SIG-M5 treated with dmso at 0.1 percent for 504 hours (cell line): ENCODE measurements around the gene CD46.

Experiments used
- DNase-seq: peaks from one replicate; lab custom pipeline; 2025; ENCODE audit not compliant: unreplicated experiment; lab: John Stamatoyannopoulos, UW

Gene CD46

DNA sequence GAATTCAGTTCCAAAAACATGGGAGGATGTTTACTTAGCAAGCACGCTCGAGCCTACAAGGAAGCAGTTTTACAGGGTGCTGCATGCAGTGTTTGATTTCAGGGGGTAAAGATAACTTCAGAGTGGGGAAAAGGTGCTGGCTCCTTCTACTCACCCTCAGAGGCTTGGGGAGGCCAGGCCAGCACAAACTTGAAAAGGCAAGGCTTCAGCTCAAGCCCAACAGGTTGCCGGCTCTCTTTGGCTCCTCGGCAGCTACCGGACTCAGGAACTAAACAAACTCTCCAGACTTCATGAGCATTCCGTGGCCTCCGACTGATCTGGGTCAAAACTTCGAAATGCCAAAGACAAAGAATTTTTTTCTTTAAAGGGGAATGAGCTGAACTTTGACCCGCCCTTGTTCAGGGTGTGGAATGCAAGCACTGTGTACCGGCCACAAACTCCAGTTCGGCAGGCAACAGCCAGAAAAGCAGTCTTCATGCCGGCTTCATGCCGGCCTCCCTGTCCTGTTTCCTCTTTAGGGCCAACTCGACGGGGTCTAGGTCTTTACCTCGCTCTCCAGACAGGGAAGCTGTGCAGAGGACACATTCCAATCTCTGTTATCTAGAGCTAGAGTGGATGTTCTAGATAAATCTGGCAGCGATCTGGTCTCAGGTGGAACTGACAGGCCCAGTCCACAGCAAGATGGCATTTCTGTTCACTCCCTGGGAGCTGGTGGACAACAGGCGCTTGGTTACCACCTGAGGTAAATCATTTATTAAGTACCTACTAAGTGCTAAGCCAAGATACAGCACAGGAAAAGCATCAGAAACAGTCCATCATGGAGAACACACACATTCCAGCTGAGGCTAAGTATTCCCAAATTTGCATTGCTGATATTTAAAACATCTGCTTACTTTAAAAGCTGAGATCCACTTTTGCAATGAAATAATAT lies 75.0 kb downstream of the CD46 start:
- DNase-seq: no peak

DNA sequence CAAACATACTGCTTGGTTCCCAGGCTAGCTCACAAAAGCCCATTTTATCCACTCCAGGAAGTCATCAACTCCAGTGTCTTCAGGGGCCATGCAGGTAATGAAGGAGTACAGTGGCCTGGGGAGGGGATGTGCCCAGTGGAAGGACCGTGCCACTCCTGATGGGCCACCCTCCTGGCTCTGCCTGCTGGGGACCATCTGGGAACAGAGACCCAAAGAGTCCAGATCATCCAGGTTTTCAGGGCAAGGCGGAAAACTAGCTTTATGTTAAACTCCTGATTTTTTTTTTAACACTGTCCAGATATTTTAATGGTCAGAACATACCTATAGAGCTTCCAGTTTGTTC lies 75.6 kb downstream of the CD46 start:
- no peak for DNase-seq

DNA sequence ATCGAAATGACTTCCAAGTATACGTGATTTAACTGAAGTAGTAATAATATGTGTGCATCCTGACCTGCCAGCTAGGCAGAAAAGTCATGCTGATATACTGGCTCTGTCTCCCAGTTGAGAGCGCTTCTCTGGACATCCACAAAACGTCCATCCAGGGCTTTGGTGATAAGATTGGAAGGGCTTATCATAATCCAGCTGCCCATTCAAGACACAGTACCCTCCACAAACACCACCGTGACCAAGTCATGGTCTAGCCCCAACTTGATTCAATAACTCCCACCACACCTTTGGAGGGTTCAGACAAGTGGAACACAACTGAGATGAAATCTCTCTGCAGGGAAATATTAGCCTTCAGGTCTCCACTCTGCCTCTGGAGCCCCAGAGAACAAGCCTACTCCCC lies 76.2 kb downstream of the CD46 start:
- no peak for DNase-seq

DNA sequence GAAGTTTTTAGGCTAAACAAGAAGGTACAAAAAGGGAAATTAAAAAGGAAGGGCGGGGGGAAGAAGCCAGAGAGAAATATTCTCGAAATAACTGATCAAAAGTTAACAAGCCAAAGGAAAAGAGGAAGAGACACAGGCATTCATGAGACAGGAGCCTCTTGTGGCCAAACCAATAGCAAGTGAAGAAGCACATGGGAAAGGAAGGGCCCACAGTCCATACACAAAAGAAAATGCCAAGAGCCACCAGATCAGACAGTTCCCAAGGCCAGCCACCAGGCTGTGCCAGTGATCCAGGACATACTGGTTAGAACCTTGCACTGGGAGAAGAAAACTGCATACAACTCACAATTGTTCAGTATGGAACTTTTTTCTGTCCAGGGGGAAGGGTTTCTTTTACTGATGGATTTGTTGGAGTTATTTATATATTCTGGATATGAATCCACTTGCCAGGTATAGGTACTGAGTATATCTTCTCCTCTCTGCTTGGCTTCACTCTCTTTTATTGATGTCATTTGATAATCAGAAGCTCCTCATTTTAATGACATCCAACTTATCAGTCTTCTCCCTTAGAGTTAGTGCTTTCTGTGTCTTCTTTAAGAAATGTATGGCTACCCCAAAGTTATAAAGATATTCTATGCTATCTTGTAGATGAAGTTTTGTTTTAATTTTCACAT lies 76.8 kb downstream of the CD46 start:
- DNase-seq: peak; percentile 99

DNA sequence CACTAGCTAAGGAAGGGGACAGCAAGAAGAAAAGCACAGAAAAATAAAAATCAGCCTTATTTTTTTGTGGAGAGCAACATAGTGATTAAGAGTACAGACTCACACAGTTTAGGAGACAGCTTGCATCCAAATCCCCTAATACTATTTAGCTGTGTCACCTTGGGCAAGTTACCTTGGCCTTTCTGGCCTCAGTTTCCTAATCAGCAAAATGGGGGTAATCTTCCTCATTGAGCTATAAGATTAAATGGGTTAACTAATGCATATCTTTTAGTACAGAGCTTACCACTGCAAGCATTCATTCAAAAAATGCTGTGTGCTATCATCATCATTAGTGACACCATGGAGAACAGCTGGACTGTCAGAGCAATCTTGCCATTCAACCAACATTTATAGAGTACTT lies 77.7 kb downstream of the CD46 start:
- DNase-seq: no peak

DNA sequence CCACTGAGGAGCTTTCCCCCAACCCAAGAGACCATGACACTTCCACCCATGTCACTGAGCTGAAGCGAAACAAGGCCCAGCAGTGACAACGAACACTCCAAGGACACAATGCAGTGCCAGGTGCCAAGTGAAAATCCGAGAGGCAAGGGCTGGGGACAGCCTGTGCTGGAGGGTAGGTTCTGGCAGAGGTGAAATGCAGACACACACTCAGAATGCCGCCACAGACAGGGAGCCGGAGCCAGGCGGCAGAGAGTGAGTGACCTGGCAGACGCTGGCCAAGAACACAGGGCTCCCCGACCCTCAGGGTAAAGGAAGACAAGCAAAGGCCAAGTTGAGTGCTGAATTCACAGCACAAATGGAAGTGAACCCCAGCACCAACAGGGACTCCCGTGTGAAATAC lies 78.9 kb downstream of the CD46 start:
- no peak for DNase-seq

DNA sequence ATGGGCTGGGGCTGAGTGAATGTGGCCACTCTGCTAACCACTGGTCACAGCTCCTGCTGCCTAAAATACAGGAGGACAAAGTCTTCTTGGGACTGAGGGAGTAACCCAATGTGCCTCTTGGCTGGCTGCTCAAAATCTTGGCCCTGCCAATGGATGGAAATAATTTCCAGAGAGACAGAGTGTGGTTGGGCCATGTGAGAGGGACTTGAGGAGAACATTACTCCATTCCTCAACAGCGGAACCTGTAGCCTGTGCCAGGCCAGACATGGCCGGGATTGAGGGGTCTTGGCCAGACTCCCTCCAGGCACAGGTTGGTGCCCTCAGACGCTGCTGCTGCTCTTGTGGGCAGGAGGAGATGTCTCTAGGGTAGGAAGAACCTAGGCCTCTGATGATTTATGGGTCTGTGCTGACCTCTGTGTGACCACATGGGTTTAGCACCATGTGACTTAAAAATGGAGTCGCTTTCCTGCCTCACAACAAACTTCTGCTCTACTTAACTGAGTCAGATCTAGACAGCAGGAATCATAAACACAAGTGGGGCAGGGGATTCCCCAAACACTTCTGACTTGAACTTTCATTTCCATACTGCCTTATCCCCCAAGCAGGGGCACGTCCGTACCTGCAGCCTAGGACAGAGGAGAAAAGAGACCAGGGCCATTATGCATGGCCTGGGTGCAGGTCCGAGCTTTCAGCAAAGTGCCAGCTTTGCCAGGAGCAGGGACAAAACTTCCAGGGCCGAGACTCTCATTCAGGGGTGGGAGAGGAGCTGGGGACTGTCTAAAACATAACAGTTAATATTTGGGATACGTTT lies 79.9 kb downstream of the CD46 start:
- DNase-seq: no peak

DNA sequence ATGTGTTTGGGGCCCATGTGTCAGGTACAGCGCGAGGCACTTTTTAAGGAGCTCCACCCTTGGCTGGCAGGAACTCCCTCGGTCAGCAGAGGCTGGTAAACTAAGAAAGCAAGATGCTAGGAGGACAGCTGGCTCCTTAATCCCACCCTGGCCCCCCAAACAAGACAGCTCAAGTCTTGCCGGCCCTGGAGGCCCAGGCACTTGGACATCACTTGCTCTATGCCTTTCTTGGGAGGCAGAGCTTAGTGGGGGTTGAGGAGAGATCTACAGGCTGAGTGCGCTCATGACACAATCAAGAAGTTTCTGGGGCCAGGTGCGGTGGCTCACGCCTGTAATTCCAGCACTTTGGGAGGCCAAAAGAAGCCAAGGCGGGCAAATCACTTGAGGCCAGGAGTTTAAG lies 80.9 kb downstream of the CD46 start:
- no peak for DNase-seq

DNA sequence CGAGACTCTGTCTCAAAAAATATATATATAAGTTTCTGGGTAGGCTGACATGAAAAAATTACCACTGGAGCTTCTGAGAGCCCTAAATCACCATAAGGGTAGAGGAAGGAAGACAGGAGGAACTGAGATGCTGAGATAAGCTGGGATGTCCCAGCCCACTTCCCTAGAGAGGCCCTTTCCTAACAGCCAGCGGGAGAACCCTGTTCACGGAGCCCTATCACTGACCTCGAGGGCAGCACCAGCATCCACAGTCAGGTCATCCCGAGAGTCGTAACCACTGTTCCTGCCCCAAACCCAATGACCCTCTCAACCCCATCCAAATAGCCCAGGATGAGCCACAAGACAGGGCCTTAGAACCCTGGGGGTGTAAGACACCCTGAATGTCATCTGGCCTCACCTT lies 81.5 kb downstream of the CD46 start:
- no peak for DNase-seq

DNA sequence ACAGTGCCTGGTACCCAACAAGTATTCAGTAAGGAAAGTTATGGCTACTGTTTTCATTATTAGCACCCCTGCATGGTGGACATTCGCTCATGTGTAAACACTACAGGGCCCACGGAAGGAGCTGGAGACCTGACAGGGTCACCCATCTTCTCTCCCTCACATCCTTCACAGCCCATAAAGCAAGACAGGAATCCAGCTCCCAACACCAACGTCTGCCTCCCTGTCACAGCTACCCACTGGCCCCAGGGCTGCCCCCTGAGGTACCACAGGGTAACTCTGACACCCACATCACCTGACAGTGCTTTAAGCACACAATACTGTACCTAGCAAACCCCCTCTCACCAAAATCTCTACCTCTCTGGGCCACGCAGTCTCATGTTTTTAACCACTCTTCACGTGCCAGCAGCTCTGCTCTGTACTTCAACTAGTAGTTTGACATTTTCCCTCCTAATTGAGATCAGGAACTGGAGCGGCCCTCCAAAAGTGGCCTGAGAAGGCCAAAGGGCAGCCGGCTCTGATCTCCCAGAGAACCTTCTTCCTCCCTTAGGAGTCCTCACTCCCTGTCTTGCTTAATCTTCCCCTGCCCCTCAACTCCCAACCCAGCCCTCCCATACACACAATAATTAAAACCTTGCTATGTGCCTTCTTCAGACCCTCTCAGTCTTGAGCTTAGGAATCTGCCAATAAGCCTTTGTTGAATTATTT lies 82.3 kb downstream of the CD46 start:
- DNase-seq: no peak

DNA sequence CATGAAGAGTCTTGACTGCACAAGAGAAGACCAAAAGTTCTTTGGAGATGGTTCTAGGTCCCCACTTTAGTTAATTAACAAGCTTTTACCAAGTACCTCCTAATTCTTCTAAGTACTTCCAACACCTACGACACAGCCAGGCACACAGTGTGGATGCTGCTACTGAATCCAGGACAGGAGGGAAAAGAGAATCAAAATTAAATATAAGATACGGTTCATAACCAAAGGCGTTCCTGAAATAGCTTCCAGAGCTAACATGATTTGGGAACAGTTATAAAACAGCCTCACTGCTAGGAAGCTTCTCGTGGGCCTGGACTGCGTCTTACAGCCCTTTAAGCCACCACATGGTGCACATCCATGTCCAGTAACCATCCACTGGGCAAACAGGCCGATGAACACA lies 84.1 kb downstream of the CD46 start:
- no peak for DNase-seq

DNA sequence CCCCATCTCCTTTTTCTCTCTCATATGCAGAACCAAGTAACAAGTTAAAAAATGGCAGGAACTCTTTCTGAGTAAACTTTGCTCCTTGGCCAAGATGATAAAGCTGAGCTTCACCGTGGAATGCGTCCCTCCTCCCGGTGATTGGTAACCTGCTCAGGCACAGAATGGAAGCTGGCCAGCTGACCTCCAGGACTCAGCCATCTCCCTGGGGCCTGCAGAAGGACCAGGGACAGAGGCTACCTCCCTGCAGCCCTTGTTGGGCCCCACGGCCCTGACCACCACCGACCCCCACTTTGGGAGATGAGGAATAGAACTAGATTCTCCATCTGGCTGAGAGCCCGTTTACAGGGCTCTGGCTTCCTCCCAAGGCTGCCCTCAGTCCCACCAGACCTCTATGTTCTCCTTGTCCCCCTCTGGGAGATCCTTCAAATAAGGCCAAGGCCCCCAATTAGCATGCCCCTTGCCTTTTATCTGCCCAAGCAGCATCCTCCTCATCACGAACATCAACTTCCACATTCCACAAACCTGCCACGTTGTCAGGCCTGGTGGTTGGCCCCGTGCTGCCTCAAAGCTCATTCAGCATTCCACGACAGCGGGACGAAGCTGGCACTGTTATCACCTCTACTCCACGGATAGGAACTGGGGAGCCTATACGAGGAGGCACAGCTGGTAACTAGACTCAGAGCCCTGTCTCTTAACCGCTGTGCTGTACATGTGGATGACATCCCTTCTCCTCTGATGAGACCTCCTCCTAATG lies 84.9 kb downstream of the CD46 start:
- no peak for DNase-seq

DNA sequence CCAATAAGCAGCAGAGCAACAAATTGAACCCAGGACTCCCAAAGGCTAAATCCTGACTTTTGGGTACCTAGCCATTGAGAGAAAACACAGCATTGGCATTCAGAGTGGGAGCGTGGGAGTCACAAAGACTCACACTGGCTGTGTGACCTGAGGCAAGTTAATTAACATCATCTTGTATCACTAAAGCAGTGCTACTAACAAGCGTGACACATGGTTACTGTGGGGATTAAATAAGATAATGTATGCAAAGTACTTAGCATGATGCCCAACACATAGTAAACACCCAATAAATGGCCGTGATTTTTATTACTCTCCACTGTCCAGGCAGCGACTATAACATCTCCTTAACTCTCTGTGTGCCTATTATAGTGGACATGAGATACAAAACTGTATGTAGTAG lies 85.8 kb downstream of the CD46 start:
- DNase-seq: no peak

DNA sequence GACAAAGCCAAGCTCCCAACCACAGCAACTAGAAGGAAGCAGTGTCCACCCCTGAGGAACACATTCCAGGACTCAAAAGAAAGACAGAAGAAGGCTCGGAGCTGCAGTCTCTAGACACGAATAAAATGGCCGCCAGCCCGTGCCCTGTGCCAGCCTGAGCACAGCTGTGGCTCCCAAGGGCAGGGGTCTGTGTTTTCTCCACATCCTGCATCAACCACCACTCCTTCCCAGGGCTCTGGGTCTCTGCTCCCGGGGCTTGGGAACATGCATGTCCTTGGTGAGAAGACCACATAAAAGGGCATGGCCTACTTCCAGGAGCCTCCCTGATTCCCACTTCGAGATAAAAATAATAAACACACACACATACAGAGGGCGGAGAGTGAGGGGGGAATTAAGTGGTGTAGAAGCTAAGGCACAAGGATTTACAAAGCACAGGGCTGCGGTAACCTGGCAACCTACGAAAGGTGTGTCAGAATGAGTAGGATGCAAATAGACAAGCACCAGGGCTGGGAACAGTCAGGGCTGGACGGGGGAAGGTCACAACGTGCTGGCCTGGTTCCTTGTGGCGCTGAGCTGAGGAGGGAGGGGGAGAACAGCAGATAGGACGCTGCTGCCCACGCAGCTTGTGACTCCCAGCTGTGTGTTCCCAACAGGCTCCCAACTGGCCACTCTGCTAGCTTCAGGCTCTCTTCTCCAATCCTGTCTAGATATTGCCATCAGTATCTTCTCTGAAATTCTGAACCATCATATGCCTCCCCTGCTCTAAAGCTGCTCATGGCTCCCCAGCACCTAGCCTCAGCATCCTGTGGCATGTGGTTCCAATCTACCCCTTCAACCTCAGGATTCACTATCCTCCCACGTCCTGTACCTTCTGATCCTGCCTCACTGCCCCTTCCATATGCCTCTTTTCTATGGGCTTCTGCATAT lies 86.6 kb downstream of the CD46 start:
- no peak for DNase-seq

DNA sequence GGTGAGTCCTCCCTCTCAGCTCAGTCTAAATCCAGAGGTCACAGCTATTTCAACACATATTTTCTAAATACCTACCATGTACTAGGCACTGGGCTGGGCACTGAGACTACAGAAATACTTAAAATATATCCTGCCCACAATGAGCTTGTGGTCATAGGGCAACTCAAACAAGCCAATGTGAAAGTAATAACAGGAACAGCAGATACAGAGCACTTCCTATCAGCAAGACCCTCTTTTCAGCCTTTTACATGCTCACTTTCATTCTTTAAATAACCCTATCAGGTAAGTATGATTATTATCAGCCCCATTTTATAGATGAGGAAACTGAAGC lies 87.2 kb downstream of the CD46 start:
- peak; percentile 17 for DNase-seq

DNA sequence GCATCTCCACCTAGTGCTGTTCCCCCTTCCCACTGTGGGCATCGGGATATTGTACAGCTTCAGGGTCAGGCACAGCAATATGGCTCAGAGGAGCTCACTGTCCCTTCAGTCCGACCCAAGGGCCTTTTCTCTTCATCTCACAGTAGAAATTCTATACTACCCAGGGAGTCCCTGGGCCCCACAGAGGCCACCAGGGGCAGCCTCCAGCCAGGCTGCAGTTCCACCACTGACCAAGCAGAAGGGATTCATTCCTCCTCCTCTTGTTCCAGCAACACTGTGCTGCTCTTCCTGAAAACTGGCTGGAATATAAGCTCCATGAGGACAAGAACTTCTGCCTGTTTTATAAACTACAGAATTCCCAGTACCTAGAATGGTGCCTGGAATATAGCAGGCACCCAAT lies 88.5 kb downstream of the CD46 start:
- no peak for DNase-seq

DNA sequence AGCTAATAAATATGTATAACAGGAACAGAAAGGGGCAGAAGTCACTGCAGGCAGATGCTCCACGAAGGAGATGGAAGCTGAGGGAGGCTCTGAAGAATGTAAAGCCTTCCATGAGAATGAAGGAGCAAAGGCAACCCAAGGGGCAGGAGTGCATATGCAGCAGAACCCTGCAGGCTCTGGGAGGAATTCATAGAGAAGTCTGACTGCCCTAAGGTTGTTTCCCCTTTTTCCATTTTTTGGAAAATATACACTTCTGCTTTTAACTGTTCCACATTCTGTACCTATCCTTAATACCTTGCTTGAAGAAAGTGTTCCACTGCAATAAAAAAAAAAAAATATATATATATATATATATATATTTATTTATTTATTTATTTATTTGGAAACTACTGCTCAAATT lies 89.4 kb downstream of the CD46 start:
- peak; percentile 20 for DNase-seq

DNA sequence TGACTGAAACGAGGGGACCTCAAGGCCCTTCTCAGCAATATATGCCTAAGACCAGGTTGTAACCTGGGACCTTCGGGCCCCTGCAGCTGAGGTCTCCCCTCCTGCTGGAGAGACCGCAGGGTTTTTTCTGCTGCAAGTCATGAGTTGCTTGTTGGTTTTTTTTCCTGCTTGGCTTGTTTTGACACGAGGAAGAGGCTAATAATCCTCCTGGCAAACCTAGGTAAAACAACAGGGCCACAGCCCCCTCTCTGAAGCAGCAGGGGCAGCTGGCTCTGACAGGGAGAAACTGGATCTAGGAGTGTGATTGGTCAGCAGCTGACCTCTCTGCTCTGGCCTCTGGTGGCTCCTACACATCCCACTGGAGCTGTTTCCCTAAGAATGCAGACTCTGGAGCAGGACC lies 90.0 kb downstream of the CD46 start:
- no peak for DNase-seq

DNA sequence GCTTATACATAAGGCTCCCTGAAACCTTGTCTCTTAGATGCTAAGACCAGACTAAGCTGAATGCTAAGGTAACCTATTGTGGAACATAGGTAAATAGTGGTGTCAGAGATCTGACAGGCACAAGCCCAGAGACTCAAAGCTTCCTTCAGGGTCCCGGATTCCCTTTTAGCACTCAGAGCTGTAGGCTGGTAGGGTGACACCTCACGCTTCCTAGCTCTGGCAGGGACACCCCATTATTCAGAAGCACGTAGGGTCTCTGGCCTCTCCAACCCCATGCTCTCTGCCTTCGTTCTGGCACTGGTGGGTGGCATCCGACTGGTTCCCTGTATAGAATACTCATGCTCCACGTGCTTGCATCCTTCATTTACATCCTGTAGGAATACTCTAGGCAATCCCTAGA lies 90.7 kb downstream of the CD46 start:
- no peak for DNase-seq

DNA sequence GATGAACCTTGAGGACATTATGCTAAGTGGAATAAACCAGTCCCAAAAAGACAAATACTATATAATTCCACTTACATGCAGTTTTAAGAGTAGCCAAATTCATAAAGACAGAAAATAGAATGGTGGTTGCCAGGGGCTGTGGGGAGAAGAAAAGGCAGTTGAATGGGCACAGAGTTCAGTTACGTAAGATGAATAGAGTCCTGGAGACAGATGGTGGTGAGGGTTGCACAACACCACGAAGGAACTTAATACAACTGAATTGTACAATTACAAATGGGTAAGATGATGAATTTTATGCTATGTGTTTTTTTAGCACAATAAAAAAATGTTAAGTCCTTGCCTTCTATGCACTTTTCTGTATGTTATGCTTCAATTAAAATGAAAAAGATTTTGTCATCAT lies 92.5 kb downstream of the CD46 start:
- DNase-seq: peak; percentile 97
